Skeletal muscle tissue (tissue), 4 donors: Measurements from ENCODE around the gene OR2J1. TPM values are rescaled to one million over a fixed set of nuclear protein-coding genes. Genes with fewer than 3 reads are reported as not detected.
"Not testable (repeated sequence)": the region's sequence is repeated elsewhere in the genome, so short reads cannot be mapped to it uniquely, and the experiment has no call there.

ENCODE experiments used
- H3K27ac ChIP-seq: one replicate; pipeline ENCODE4 v1.7.0; 2013; ENCODE audit warnings: mild to moderate bottlenecking, low read depth, low read length, inconsistent platforms
- H3K27me3 ChIP-seq, 3 donors: one replicate each; pipeline ENCODE4 v1.7.0; 2013; ENCODE audit warnings: low read length in 3 of 3; ENCODE audit not compliant: control insufficient read depth in 3 of 3, insufficient read depth in 3 of 3
- H3K36me3 ChIP-seq, 3 donors: one replicate each; pipeline ENCODE4 v1.7.0; 2013; ENCODE audit warnings: low read length in 3 of 3; ENCODE audit not compliant: control insufficient read depth in 3 of 3, insufficient read depth in 3 of 3
- H3K4me1 ChIP-seq, 3 donors: one replicate each; pipeline ENCODE4 v1.7.0; 2013; ENCODE audit warnings: low read length in 3 of 3, mild to moderate bottlenecking in 3 of 3; ENCODE audit not compliant: control insufficient read depth in 3 of 3, insufficient read depth in 3 of 3
- H3K4me3 ChIP-seq, 3 donors: one replicate each; pipeline ENCODE4 v1.7.0; 2013; ENCODE audit warnings: low read length in 3 of 3
- H3K9ac ChIP-seq, 3 donors: one replicate each; pipeline ENCODE4 v1.7.0; 2013; ENCODE audit warnings: low read length in 3 of 3, mild to moderate bottlenecking in 3 of 3, moderate library complexity in 2 of 3, low read depth in 1 of 3
- H3K9me3 ChIP-seq, 3 donors: one replicate each; pipeline ENCODE4 v1.7.0; 2013; ENCODE audit warnings: low read length in 3 of 3; ENCODE audit not compliant: control insufficient read depth in 3 of 3
- total RNA-seq: library from RNA; depleted of rRNA; stranded (reverse); fragments of >200 nt; gene quantifications from one replicate; pipeline ENCODE4 v1.2.3, GENCODE V29; 2014
- donor health status: Osteomylitis.

Gene OR2J1
- total RNA-seq, 1 donor from 2014 or later: not detected

DNA sequence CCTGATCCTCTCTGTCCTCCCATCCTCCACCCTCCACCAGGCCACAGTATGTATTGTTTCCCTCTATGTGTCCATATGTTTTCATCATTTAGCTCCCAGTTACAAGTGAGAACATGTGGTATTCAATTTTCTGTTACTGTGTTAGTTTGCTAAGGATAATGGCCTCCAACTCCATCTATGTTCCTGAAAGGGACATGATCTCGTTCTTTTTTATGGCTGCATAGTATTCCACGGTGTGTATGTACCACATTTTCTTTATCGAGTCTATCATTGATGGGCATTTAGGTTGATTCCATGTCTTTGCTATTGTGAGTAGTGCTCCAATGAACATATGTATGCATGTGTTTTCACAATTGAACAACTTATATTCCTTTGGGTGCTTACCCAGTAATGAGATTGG lies 50.2 kb downstream of the OR2J1 start:
- H3K4me1 ChIP-seq, H3K4me3 ChIP-seq, H3K9me3 ChIP-seq, H3K9ac ChIP-seq, H3K27ac ChIP-seq, H3K36me3 ChIP-seq, H3K27me3 ChIP-seq: not testable (repeated sequence)

Other genes with a start within 250 kb of the OR2J1 start
- 62.1 TPM for gene TRIM27, start 175.5 kb upstream of the OR2J1 start, total RNA-seq
- gene ZNF311, start 94.2 kb upstream of the OR2J1 start, total RNA-seq: 1.6 TPM
- gene OR2W1, start 54.3 kb upstream of the OR2J1 start, total RNA-seq: not detected
- gene OR2B3, start 12.2 kb upstream of the OR2J1 start, total RNA-seq: not detected
- gene OR2J3, start 8.6 kb downstream of the OR2J1 start, total RNA-seq: not detected
- not detected for gene OR2J2, start 71.4 kb downstream of the OR2J1 start, total RNA-seq
- not detected for gene OR14J1, start 202.2 kb downstream of the OR2J1 start, total RNA-seq